ENCODE measurements around the gene HAVCR1. TPM values are rescaled to one million over a fixed set of nuclear protein-coding genes. Genes with fewer than 3 reads are reported as not detected.

Gene HAVCR1
- total RNA-seq, 1 experiment from 2014 or later: not detected

- TF ChIP-seq, protein P1, sequence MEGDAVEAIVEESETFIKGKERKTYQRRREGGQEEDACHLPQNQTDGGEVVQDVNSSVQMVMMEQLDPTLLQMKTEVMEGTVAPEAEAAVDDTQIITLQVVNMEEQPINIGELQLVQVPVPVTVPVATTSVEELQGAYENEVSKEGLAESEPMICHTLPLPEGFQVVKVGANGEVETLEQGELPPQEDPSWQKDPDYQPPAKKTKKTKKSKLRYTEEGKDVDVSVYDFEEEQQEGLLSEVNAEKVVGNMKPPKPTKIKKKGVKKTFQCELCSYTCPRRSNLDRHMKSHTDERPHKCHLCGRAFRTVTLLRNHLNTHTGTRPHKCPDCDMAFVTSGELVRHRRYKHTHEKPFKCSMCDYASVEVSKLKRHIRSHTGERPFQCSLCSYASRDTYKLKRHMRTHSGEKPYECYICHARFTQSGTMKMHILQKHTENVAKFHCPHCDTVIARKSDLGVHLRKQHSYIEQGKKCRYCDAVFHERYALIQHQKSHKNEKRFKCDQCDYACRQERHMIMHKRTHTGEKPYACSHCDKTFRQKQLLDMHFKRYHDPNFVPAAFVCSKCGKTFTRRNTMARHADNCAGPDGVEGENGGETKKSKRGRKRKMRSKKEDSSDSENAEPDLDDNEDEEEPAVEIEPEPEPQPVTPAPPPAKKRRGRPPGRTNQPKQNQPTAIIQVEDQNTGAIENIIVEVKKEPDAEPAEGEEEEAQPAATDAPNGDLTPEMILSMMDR (IDR thresholded peaks at IDR 0.05): no peak
- TF ChIP-seq, protein P2, sequence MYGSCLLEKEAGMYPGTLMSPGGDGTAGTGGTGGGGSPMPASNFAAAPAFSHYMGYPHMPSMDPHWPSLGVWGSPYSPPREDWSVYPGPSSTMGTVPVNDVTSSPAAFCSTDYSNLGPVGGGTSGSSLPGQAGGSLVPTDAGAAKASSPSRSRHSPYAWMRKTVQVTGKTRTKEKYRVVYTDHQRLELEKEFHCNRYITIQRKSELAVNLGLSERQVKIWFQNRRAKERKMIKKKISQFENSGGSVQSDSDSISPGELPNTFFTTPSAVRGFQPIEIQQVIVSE (CRISPR knock-in tag; IDR thresholded peaks at IDR 0.05; ENCODE audit: borderline replicate concordance): no peak
- TF ChIP-seq ZNF219 (CRISPR knock-in tag; IDR thresholded peaks at IDR 0.05; ENCODE audit: borderline replicate concordance) (no peak), KAT7 (CRISPR knock-in tag; IDR thresholded peaks at IDR 0.05; ENCODE audit: borderline replicate concordance) (no peak), NR1H2 (CRISPR knock-in tag; IDR thresholded peaks at IDR 0.05) (no peak), ZNF121 (CRISPR knock-in tag; IDR thresholded peaks at IDR 0.05) (no peak), ZBTB21 (CRISPR knock-in tag; IDR thresholded peaks at IDR 0.05; ENCODE audit: borderline replicate concordance) (no peak), FOXK1 (CRISPR knock-in tag; IDR thresholded peaks at IDR 0.05) (no peak), AFF4 (CRISPR knock-in tag; IDR thresholded peaks at IDR 0.05; ENCODE audit: borderline replicate concordance) (no peak), ZNF317 (CRISPR knock-in tag; IDR thresholded peaks at IDR 0.05; ENCODE audit: borderline replicate concordance, low read depth) (no peak), FOXJ3 (CRISPR knock-in tag; IDR thresholded peaks at IDR 0.05; ENCODE audit: borderline replicate concordance) (no peak), E2F5 (CRISPR knock-in tag; IDR thresholded peaks at IDR 0.05) (no peak), SMAD3 (CRISPR knock-in tag; IDR thresholded peaks at IDR 0.05; ENCODE audit: borderline replicate concordance) (no peak), NR2C2 (CRISPR knock-in tag; IDR thresholded peaks at IDR 0.05) (no peak)
- TF ChIP-seq, protein P3, sequence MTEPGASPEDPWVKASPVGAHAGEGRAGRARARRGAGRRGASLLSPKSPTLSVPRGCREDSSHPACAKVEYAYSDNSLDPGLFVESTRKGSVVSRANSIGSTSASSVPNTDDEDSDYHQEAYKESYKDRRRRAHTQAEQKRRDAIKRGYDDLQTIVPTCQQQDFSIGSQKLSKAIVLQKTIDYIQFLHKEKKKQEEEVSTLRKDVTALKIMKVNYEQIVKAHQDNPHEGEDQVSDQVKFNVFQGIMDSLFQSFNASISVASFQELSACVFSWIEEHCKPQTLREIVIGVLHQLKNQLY (CRISPR knock-in tag; IDR thresholded peaks at IDR 0.05): no peak
- TF ChIP-seq, protein P4, sequence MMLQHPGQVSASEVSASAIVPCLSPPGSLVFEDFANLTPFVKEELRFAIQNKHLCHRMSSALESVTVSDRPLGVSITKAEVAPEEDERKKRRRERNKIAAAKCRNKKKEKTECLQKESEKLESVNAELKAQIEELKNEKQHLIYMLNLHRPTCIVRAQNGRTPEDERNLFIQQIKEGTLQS (CRISPR knock-in tag; conservative IDR thresholded peaks at IDR 0.05): no peak
Observed at GRCh38 chr5:157107508-157107907, 48.6 kb upstream of the HAVCR1 start (continued).

GRCh38 chr5:157106630-157107461 is 47.9 kb upstream of the HAVCR1 start:
- H3K4me3 Mint-ChIP-seq: no peak overlapping the region
- DNase-seq (ENCODE audit: low spot score) (no peak), ATAC-seq (no peak)
- no peaks in the 10 kb centered on the region for H3K27me3 Mint-ChIP-seq (ENCODE audit: low read depth)
- no peaks in the 10 kb centered on the region for H3K9me3 Mint-ChIP-seq
- H3K36me3 Mint-ChIP-seq: no peaks in the 10 kb centered on the region
- CTCF ChIA-PET: no interaction called here
- TF ChIP-seq GABPB1 (CRISPR knock-in tag; IDR thresholded peaks at IDR 0.05) (no peak), NR3C1 (CRISPR knock-in tag; conservative IDR thresholded peaks at IDR 0.05; ENCODE audit: low read depth) (no peak), ATF2 (CRISPR knock-in tag; IDR thresholded peaks at IDR 0.05; ENCODE audit: borderline replicate concordance, low read depth) (no peak)
- H3K4me1 Mint-ChIP-seq: peaks cover 5% of the 10 kb centered on the region; the same call in 1 of the 2 replicates
- no peak overlapping the region for H3K27ac Mint-ChIP-seq
- POLR2A ChIA-PET: no interaction called here
